Kidney glomerular epithelial cell (primary cell): ENCODE measurements around the gene TTLL11.

ENCODE experiments used
- DNase-seq: peaks from one replicate; lab custom pipeline; 2025; lab: John Stamatoyannopoulos, UW

The TTLL11 gene

GRCh38 chr9:121785673-121786542, 307.2 kb downstream of the TTLL11 start:
- DNase-seq, result no peak

GRCh38 chr9:121784731-121785411, 308.2 kb downstream of the TTLL11 start:
- DNase-seq, result no peak

GRCh38 chr9:121783521-121784507, 309.3 kb downstream of the TTLL11 start:
- no peak for DNase-seq

- DNase-seq, result no peak
Observed at GRCh38 chr9:121783111-121783510, 310.0 kb downstream of the TTLL11 start.

GRCh38 chr9:121782514-121783110, 310.5 kb downstream of the TTLL11 start:
- DNase-seq, result no peak

- no peak for DNase-seq
Observed at GRCh38 chr9:121781701-121782464, 311.2 kb downstream of the TTLL11 start.

GRCh38 chr9:121781145-121781548, 312.0 kb downstream of the TTLL11 start:
- no peak for DNase-seq

GRCh38 chr9:121780177-121781040, 312.7 kb downstream of the TTLL11 start:
- no peak for DNase-seq

GRCh38 chr9:121779381-121780117, 313.6 kb downstream of the TTLL11 start:
- DNase-seq, result no peak

- no peak for DNase-seq
Observed at GRCh38 chr9:121778252-121779225, 314.6 kb downstream of the TTLL11 start.

- DNase-seq, result no peak
Observed at GRCh38 chr9:121776739-121777637, 316.1 kb downstream of the TTLL11 start.

GRCh38 chr9:121776001-121776738, 316.9 kb downstream of the TTLL11 start:
- DNase-seq, result no peak

- DNase-seq, result no peak
Observed at GRCh38 chr9:121774715-121775613, 318.1 kb downstream of the TTLL11 start.

- DNase-seq, result no peak
Observed at GRCh38 chr9:121773954-121774714, 319.0 kb downstream of the TTLL11 start.
